M059J (cell line): ENCODE measurements around the gene RAB3IP. TPM values are rescaled to one million over a fixed set of nuclear protein-coding genes. Genes with fewer than 3 reads are reported as not detected.

ENCODE experiments used
- DNase-seq: peaks from one replicate; pipeline ENCODE4 v3.0.0-alpha.2; 2012; ENCODE audit warnings: low read depth
- total RNA-seq: library from RNA; depleted of rRNA; stranded (reverse); fragments of >200 nt; shearing (Covaris generic); gene quantifications from 2 replicates; pipeline ENCODE4 v1.2.3, GENCODE V29; 2014; rRNA removed

The RAB3IP gene
- 8.0 and 11.0 TPM in 2 replicates for total RNA-seq

GRCh38 chr12:69738351-69739286, at the start of gene RAB3IP:
RAB3IP (plus strand) TSS chr12:69738860; CDS start chr12:69755409, 16,549 bp downstream.
- DNase-seq, result peak; percentile 75

- DNase-seq, result no peak
Observed at GRCh38 chr12:69689638-69690037, 49.0 kb upstream of the RAB3IP start.

DNA sequence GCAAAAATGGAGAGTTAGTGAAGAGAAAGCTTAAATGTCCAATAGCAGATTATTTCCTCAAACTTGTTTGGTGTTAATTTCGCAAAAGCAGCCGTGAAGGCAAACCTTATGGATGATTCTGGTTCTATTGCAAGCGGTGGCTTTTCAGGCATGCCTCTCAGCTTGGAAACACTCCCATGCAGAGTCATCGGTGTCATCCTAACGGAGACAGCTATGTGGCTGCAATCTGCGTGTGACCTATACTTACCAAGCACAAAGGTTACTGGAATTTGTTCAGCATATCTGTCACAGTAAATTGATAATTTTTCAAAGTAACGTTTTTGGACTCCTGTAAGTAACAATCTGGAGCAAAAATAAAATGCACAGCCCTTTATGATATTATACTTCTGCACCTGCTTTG, 44.5 kb upstream of the RAB3IP start:
- DNase-seq, result no peak

DNA sequence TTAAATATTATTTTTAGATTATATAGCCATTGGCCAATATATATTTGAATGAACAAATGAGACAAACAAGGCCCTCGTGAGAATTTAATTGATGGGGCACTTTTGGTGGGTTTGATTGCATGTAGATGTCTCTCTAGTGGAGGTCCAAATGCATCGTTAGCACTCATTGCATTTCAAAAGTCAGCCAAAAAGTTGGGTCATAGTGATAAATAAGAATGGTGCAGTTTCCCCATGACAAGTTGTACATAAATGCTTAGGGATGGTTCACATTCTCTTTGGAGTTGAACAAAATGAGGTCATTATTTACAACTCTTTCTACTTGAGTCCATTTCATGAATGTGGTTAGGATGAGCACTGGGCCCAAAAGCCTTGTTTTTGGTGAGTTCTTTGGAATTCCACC, 40.6 kb upstream of the RAB3IP start:
- DNase-seq, result no peak

DNA sequence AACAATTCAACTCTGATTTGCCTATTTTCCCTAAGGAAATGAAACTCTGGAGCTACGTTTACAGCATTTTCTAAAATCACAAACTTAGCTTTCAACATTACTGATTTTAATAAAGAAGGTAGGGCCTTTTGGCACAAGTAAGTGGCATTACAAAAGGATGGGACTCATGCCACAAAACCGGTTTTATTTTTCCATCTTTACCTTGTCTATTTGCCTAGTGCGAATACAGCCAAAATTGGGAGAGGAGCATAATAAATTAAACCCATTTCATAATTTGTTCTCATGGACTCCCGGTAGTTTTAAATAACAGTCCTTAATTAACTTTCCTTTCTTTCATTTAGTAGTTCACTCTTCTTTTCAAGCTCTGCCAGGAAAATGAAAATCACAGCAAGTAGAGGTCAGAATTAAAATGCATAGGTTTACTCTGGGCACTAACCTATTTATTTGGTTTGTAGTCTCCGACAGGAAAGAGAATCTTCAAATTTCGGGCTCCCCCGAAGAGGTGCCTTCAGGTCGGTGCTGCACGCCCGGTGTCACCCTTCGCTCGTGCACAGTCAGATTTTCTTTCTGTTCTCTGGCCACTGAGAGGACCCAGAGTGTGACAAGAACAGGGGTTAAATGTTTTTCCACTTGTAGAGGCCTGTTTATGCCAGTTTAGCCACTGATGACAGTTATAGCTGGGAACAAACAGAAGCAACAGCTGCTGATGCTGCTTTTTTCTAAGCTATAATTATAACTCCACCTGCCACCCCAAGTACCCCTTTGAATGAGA, 39.7 kb upstream of the RAB3IP start, which contains the start of gene BEST3:
Gene BEST3, minus strand, starts transcription at position 535 of the 772 bp plus-strand sequence. CDS start 1,505 bp downstream, outside the sequence.
- no peak for DNase-seq

DNA sequence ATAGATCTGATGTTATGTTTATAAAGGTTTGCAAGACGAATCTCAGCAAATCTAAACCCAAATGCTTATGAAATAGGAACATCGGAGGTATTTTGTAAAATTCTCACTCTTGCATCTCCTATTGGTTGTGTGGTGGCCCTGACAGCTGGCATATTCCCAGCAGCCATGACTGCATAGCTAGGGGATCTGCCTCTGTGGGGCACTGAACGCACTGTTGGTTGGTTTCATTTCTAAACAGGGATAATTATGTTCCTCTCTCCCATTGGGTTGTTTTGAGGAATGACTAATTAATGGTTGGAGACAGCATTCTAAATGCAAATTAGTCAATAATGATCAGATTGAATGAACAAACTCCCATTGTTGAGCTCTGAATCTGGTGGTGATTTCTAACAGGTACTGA, 36.8 kb upstream of the RAB3IP start:
- DNase-seq, result peak; percentile 34

GRCh38 chr12:69703146-69703642, 35.5 kb upstream of the RAB3IP start:
- DNase-seq, result no peak

DNA sequence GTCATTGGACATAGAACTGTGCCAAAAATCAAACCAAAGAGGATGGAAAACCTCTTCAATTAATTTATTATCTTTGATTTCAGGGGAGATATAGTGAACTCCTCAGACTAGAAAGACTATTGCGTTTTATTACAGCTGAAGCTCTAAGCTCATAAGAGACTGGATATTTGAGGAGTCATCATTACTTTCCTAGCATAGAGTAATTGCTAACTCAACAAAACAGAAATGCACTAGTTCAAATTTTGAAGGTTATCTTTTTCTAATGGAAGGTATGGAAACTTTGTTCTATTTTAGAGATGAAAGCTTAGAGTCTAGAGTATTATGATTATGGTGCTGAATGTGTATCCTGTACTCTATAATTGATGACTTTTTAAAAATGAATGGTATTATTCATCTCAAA, 34.3 kb upstream of the RAB3IP start:
- no peak for DNase-seq

DNA sequence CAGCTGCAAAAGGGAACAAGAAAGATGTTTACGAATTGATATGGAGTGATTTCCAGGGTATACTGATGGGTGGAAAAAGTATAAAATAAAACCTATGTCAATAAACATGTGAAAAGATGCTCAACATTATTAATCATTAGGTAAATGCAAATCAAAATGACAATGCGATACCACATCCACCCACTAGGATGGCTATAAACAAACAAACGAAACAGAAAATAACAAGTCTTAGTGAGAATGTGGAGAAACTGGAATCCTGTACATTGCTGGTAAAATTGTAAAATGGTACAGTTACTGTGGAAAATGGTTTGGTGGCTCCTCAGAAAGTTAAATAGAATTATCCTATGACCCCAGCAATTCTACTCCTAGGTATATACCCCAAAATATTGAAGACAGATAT, 30.0 kb upstream of the RAB3IP start:
- no peak for DNase-seq

- DNase-seq, result no peak
Observed at GRCh38 chr12:69712826-69713225, 25.8 kb upstream of the RAB3IP start.

DNA sequence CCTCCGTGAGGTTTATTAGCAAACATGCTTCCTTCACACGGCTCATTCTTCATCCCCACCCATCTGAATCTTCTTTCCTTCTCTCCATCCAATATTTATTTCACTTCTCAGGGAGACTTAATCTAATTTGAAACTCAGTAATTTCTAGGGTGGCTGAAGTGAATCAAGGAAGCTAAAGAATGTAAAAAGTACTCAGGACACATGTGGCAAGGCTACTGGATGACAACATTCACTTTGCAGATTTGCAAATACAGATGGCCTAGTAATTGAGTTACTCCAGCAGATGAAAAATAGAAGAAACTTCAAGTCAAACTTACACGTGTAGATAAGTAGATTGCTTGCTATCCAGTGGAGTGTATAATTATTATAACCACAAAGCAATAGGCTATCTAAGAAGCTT, 24.1 kb upstream of the RAB3IP start:
- no peak for DNase-seq

GRCh38 chr12:69719336-69720316, 19.0 kb upstream of the RAB3IP start:
- no peak for DNase-seq

DNA sequence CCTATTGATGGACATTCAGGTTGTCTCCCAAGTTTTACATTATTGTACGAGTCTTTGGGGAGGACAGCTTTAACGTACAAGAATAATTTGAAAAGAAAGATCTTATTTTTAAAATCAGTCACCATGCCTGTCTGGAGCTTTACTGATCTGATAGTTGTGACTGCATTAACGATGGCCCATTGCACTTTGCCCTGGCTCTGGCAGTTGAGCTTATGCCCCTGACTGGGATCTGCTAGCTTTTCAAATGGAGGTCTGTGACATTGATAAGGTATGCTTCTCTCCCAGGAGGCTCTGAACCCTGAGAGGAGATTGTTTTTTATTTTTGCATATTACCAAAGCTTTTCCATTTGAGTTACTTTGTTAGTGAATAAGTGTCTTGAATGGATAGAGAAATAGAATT, 17.9 kb upstream of the RAB3IP start:
- DNase-seq, result no peak

DNA sequence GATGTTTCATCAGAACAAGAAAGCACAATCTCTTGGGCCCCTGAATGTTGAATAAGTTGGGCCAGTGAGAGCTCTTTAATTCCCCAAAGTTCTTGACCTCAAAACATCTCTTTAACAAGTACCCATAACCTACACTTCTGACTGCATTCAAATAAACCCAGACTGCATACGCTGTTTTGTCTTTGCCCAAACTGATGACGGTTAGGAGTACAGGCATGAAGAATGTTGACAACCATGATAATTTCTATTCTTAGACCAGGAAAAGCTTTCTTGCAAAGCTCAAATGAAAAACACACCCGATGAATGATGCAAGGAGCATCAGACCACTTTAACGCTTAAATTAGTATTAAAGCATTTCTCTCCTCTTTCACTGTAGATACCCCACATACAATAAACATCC, 11.7 kb upstream of the RAB3IP start:
- no peak for DNase-seq

GRCh38 chr12:69732088-69732487, 6.6 kb upstream of the RAB3IP start:
- peak; percentile 69 for DNase-seq

GRCh38 chr12:69733638-69734037, 5.0 kb upstream of the RAB3IP start:
- no peak for DNase-seq

- peak; percentile 54 for DNase-seq
Observed at GRCh38 chr12:69739287-69740191, 879 bp downstream of the RAB3IP start.

DNA sequence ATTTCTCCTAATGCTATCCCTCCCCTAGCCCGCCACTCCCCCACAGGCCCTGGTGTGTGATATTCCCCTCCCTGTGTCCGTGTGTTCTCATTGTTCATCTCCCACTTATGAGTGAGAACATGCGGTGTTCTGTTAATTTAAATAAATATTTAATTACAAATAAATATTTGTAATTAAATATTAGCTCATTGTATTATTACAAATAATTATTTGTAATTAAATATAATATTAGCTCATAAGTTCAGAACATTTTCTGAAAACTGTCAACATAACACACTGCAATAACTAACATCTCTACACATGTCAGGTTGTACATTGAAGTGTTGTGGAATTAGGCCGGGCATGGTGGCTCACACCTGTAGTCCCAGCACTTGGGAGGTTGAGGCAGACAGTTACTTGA, 5.4 kb downstream of the RAB3IP start:
- no peak for DNase-seq

GRCh38 chr12:69751476-69751875, 12.8 kb downstream of the RAB3IP start:
- DNase-seq, result no peak

GRCh38 chr12:69755302-69755701, 16.6 kb downstream of the RAB3IP start:
- DNase-seq, result no peak
